HepG2 (cell line): ENCODE measurements around the gene LMAN2. TPM values are rescaled to one million over a fixed set of nuclear protein-coding genes. Genes with fewer than 3 reads are reported as not detected.

ENCODE experiments used
- ATM ChIP-seq: fragments of 450-650 bp; IDR thresholded peaks from 2 replicates; pipeline ENCODE4 v1.7.1; 2017; ENCODE audit warnings: mild to moderate bottlenecking, borderline replicate concordance
- CCDC6 ChIP-seq: sonication (generic); formaldehyde crosslinking; IDR thresholded peaks from 2 replicates; pipeline ENCODE4 v1.8.1; 2022; ENCODE audit warnings: mild to moderate bottlenecking, missing genetic modification reagents, moderate library complexity
- CHCHD3 ChIP-seq: sonication (generic); formaldehyde crosslinking; IDR thresholded peaks from 2 replicates; pipeline ENCODE4 v1.8.0; 2022; ENCODE audit warnings: mild to moderate bottlenecking, missing genetic modification reagents, moderate library complexity
- DMAP1 ChIP-seq: IDR thresholded peaks from 2 replicates; pipeline ENCODE4 v1.6.1; 2016
- ESRRA ChIP-seq: sonication (generic); formaldehyde crosslinking; IDR thresholded peaks from 2 replicates; pipeline ENCODE4 v1.5.1; 2020; ENCODE audit warnings: mild to moderate bottlenecking, low read depth, missing genetic modification reagents
- HOXA5 ChIP-seq: sonication (generic); formaldehyde crosslinking; IDR thresholded peaks from 2 replicates; pipeline ENCODE4 v1.4.0; 2020; ENCODE audit warnings: missing genetic modification reagents
- ISL2 ChIP-seq: sonication (generic); formaldehyde crosslinking; IDR thresholded peaks from 2 replicates; pipeline ENCODE4 v1.5.0; 2020; ENCODE audit warnings: missing genetic modification reagents
- KAT8 ChIP-seq: IDR thresholded peaks from 2 replicates; pipeline ENCODE4 v1.6.1; 2016; ENCODE audit warnings: missing genetic modification reagents, missing compliant biosample characterization
- KDM2A ChIP-seq: sonication (generic); formaldehyde crosslinking; IDR thresholded peaks from 2 replicates; pipeline ENCODE4 v1.4.0; 2020; ENCODE audit warnings: low read depth, missing genetic modification reagents, borderline replicate concordance
- MED13 ChIP-seq: sonication (generic); formaldehyde crosslinking; IDR thresholded peaks from 2 replicates; pipeline ENCODE4 v1.5.0; 2020; ENCODE audit warnings: missing genetic modification reagents
- NCOA5 ChIP-seq: sonication (generic); formaldehyde crosslinking; IDR thresholded peaks from 2 replicates; pipeline ENCODE4 v1.4.0; 2020; ENCODE audit warnings: missing genetic modification reagents
- ONECUT2 ChIP-seq: sonication (generic); formaldehyde crosslinking; IDR thresholded peaks from 2 replicates; pipeline ENCODE4 v1.4.0; 2020; ENCODE audit warnings: missing genetic modification reagents
- RAD51 ChIP-seq: fragments of 450-650 bp; IDR thresholded peaks from 2 replicates; pipeline ENCODE4 v1.6.1; 2016; ENCODE audit warnings: borderline replicate concordance
- SETDB1 ChIP-seq: sonication (generic); formaldehyde crosslinking; IDR thresholded peaks from 2 replicates; pipeline ENCODE4 v1.5.1; 2020; ENCODE audit warnings: missing genetic modification reagents, mild to moderate bottlenecking, borderline replicate concordance
- TARDBP ChIP-seq: sonication (generic); formaldehyde crosslinking; IDR thresholded peaks from 2 replicates; pipeline ENCODE4 v1.8.0; 2022; ENCODE audit warnings: mild to moderate bottlenecking, missing genetic modification reagents
- ZFP41 ChIP-seq: sonication (generic); formaldehyde crosslinking; IDR thresholded peaks from 2 replicates; pipeline ENCODE4 v1.4.0; 2020; ENCODE audit warnings: mild to moderate bottlenecking, missing genetic modification reagents, borderline replicate concordance
- ZNF326 ChIP-seq: sonication (generic); formaldehyde crosslinking; IDR thresholded peaks from 2 replicates; pipeline ENCODE4 v1.4.0; 2020; ENCODE audit warnings: missing genetic modification reagents, borderline replicate concordance
- ZNF660 ChIP-seq: sonication (generic); formaldehyde crosslinking; IDR thresholded peaks from 2 replicates; pipeline ENCODE4 v1.5.1; 2020; ENCODE audit warnings: mild to moderate bottlenecking, low read depth, missing genetic modification reagents, borderline replicate concordance
- ZSCAN31 ChIP-seq: sonication (generic); formaldehyde crosslinking; IDR thresholded peaks from 2 replicates; pipeline ENCODE4 v1.5.0; 2020; ENCODE audit warnings: low read depth, mild to moderate bottlenecking, missing genetic modification reagents
- polyA plus RNA-seq, 8 experiments: library from polyadenylated mRNA; depleted of rRNA in 3 of 8; stranded (reverse) in 7 of 8; unstranded in 1 of 8; fragments of >200 nt; fragmentation: Illumina TruSeq in 4 of 8; extraction: Trizol in 4 of 8; gene quantifications; 2 replicates each; pipeline versions ENCODE4 v1.2.1 to v1.2.3, GENCODE V29; 2011 to 2016; ENCODE audit warnings: low read depth in 4 of 8, missing spikeins in 1 of 8, mixed read lengths in 1 of 8; ENCODE audit not compliant: insufficient read depth in 1 of 8
- total RNA-seq, 5 experiments: library from RNA; depleted of rRNA; stranded (reverse); fragments of >200 nt; fragmentation: Illumina TruSeq; extraction: Trizol; gene quantifications; 2 replicates each; pipeline ENCODE4 v1.2.3, GENCODE V29; 2016; ENCODE audit warnings: low read depth in 1 of 5
- TF ChIP-seq, protein P1 (sequence below): IDR thresholded peaks from 2 replicates; pipeline ENCODE4 v1.6.1; 2016; ENCODE audit warnings: low read depth, borderline replicate concordance
- TF ChIP-seq, protein P2 (sequence below): sonication (generic); formaldehyde crosslinking; IDR thresholded peaks from 2 replicates; pipeline ENCODE4 v1.5.0; 2020; ENCODE audit warnings: missing genetic modification reagents
- TF ChIP-seq, protein P3 (sequence below): sonication (generic); formaldehyde crosslinking; IDR thresholded peaks from 2 replicates; pipeline ENCODE4 v1.8.1; 2023; ENCODE audit warnings: missing genetic modification reagents, inconsistent platforms, borderline replicate concordance
- TF ChIP-seq, protein P4 (sequence below): sonication (generic); formaldehyde crosslinking; IDR thresholded peaks from 2 replicates; pipeline ENCODE4 v1.5.1; 2020; ENCODE audit warnings: missing genetic modification reagents, mild to moderate bottlenecking, borderline replicate concordance
- TF ChIP-seq, protein P5 (sequence below): sonication (generic); formaldehyde crosslinking; IDR thresholded peaks from 2 replicates; pipeline ENCODE4 v1.8.0; 2022; ENCODE audit warnings: mild to moderate bottlenecking, missing genetic modification reagents, moderate library complexity

The LMAN2 gene
- total and polyA plus RNA-seq, 2 of the 13 experiments (the other 11 are each of a cell fraction or from before 2014, with no cell fraction given): 191 to 197 TPM

DNA sequence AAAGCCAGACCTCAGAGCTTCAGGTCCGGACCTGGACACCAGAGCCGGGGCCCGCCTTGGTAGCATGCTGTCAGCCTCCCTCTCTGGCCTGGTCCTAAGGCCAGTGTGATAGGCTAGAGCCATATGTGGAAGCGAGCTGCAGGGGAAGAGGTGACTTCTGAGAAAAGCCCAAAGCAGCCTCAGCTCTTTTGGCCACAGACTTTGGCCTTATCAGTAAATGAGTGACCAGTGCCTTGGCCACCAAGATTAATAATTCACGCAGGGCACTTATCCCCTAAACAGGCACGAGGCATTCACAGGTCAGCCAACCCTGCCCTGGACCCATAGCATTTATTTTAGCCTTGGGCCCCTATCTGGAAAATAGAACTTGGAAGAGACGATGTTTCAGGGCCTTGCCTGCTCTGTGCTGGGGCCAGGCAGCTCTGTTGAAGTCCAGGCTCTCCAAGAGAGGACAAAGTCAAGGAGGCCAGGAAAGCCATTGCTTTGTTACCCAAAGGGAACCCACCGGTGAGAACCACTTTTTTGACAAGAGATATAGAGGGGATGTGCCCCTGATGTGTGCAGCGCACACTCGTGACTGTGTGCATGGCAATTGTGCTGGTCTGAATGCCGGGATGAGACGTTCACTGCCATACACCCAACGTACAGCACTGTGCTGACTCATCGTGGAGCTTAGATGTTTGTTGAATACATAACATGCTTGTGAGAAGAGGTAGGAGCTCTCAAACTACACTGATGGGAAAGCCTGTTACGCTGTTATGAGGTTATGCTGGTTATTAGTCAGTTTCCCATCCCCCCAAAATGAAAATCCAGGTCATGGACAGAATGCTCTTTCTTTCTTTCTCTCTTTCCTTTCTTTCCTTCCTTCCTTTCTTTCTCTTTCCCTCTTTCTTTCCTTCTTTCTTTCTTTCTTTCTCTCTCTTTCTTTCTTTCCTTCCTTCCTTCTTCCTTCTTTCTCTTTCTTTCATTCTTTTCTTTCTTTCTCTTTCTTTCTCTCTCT lies 27.7 kb upstream of the LMAN2 start (continued):
- TF ChIP-seq SETDB1 (CRISPR knock-in tag) (no peak), NCOA5 (no peak), MED13 (CRISPR knock-in tag) (no peak; the same call in 1 of the 2 replicates), HOXA5 (CRISPR knock-in tag) (peak; percentile 57; the same call in 1 of the 2 replicates), KDM2A (CRISPR knock-in tag) (peak; percentile 71), DMAP1 (CRISPR knock-in tag) (peak; percentile 72), ZNF660 (CRISPR knock-in tag) (no peak), CHCHD3 (CRISPR knock-in tag) (no peak), ZSCAN31 (CRISPR knock-in tag) (no peak), ONECUT2 (peak; percentile 33), ATM (no peak), RAD51 (no peak; the same call in 1 of the 2 replicates), ZFP41 (CRISPR knock-in tag) (no peak), TARDBP (CRISPR knock-in tag) (no peak), CCDC6 (CRISPR knock-in tag) (peak; percentile 45; the same call in 1 of the 2 replicates), ISL2 (CRISPR knock-in tag) (peak; percentile 80), KAT8 (peak; percentile 70), ESRRA (CRISPR knock-in tag) (no peak), ZNF326 (no peak)
- TF ChIP-seq, protein P1, sequence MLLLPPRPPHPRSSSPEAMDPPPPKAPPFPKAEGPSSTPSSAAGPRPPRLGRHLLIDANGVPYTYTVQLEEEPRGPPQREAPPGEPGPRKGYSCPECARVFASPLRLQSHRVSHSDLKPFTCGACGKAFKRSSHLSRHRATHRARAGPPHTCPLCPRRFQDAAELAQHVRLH (CRISPR knock-in tag): no peak
- TF ChIP-seq, protein P2, sequence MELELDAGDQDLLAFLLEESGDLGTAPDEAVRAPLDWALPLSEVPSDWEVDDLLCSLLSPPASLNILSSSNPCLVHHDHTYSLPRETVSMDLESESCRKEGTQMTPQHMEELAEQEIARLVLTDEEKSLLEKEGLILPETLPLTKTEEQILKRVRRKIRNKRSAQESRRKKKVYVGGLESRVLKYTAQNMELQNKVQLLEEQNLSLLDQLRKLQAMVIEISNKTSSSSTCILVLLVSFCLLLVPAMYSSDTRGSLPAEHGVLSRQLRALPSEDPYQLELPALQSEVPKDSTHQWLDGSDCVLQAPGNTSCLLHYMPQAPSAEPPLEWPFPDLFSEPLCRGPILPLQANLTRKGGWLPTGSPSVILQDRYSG: peak; percentile 85; the same call in 1 of the 2 replicates
- TF ChIP-seq, protein P3, sequence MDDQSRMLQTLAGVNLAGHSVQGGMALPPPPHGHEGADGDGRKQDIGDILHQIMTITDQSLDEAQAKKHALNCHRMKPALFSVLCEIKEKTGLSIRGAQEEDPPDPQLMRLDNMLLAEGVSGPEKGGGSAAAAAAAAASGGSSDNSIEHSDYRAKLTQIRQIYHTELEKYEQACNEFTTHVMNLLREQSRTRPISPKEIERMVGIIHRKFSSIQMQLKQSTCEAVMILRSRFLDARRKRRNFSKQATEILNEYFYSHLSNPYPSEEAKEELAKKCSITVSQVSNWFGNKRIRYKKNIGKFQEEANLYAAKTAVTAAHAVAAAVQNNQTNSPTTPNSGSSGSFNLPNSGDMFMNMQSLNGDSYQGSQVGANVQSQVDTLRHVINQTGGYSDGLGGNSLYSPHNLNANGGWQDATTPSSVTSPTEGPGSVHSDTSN: peak; percentile 79; the same call in 1 of the 2 replicates
- TF ChIP-seq, protein P4, sequence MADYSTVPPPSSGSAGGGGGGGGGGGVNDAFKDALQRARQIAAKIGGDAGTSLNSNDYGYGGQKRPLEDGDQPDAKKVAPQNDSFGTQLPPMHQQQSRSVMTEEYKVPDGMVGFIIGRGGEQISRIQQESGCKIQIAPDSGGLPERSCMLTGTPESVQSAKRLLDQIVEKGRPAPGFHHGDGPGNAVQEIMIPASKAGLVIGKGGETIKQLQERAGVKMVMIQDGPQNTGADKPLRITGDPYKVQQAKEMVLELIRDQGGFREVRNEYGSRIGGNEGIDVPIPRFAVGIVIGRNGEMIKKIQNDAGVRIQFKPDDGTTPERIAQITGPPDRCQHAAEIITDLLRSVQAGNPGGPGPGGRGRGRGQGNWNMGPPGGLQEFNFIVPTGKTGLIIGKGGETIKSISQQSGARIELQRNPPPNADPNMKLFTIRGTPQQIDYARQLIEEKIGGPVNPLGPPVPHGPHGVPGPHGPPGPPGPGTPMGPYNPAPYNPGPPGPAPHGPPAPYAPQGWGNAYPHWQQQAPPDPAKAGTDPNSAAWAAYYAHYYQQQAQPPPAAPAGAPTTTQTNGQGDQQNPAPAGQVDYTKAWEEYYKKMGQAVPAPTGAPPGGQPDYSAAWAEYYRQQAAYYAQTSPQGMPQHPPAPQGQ (CRISPR knock-in tag): no peak; the same call in 1 of the 2 replicates
- TF ChIP-seq, protein P5, sequence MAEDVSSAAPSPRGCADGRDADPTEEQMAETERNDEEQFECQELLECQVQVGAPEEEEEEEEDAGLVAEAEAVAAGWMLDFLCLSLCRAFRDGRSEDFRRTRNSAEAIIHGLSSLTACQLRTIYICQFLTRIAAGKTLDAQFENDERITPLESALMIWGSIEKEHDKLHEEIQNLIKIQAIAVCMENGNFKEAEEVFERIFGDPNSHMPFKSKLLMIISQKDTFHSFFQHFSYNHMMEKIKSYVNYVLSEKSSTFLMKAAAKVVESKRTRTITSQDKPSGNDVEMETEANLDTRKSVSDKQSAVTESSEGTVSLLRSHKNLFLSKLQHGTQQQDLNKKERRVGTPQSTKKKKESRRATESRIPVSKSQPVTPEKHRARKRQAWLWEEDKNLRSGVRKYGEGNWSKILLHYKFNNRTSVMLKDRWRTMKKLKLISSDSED: no peak
